ENCODE results near the gene CMTR1.
"Not testable (repeated sequence)": the region's sequence is repeated elsewhere in the genome, so short reads cannot be mapped to it uniquely, and the experiment has no call there.

The CMTR1 gene

DNA sequence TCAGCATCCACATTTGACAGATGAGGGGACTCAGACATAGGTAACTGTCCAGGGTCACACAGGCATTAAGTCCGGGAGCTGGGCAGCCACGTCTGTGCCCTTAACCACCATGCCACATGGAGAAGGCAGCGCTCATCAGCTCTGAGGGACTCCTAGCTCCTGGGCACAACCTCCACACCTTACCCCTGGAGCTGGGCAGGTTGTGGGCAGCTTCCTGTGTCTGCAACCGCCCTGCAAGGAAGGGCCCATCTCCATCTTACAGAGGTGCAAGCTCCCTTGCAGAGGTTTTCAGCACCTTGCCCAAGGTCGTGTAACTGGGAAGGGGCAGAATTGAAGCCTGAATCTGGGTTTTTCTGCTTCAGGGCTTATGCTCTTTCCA lies 58.8 kb downstream of the CMTR1 start:
- H3K9ac ChIP-seq (ENCODE audit: low read depth in 1 of 2, low read length in 2 of 2) = no peak overlapping the region
- no peaks in the 10 kb centered on the region for H3K27me3 ChIP-seq (ENCODE audit: control insufficient read depth in 2 of 2, insufficient read depth in 2 of 2, low read length in 2 of 2)
- H3K9me3 ChIP-seq (ENCODE audit: control insufficient read depth in 2 of 2, low read length in 2 of 2) = no peaks in the 10 kb centered on the region
- no peak overlapping the region for H3K27ac ChIP-seq (ENCODE audit: low read depth in 2 of 2, low read length in 2 of 2)
- H3K4me3 ChIP-seq (ENCODE audit: low read length in 2 of 2) = no peak overlapping the region
- peaks cover 0 to 2% of the 10 kb centered on the region in 2 donors for H3K36me3 ChIP-seq (ENCODE audit: control insufficient read depth in 2 of 2, insufficient read depth in 2 of 2, low read length in 2 of 2)
- H3K4me1 ChIP-seq (ENCODE audit: control insufficient read depth in 2 of 2, insufficient read depth in 2 of 2, low read length in 2 of 2) = no peaks in the 10 kb centered on the region

DNA sequence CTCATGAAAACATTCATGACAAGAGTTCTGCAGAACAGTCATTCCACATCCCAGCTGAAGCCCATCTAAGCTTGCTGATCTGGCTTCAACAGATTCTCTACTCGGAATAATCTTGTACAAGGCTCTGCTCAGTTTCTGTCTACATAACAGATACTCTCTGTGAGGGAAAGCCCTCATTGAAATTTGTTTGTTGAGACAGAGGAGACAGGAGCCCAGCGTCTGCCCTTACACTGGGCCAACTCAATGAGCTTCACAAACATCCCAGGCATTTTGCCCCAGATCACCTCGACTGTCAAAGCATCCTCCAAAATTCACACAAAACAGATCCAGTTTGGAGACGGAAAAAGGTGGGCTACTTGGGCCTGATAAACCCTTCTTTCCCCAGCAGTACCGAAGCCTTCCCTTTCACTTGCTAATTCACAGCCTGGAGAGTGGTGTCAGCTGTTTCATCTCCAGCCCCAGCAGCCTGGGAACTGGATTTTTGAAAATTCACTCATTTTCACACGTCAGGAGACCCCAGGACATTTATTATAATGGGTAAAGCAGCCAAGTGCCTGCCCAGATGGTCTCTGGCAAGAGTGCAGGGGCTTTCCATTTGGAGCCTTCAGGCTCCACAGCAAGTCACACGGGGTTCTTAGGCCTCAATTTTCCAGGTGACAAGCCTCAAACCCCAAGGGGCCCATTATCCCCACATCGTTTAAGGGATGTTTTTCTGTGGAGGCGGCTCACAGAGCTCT lies 59.4 kb downstream of the CMTR1 start:
- no peak overlapping the region for H3K27ac ChIP-seq (ENCODE audit: low read depth in 2 of 2, low read length in 2 of 2)
- H3K27me3 ChIP-seq (ENCODE audit: control insufficient read depth in 2 of 2, insufficient read depth in 2 of 2, low read length in 2 of 2) = no peaks in the 10 kb centered on the region
- no peaks in the 10 kb centered on the region for H3K4me1 ChIP-seq (ENCODE audit: control insufficient read depth in 2 of 2, insufficient read depth in 2 of 2, low read length in 2 of 2)
- H3K9ac ChIP-seq (ENCODE audit: low read depth in 1 of 2, low read length in 2 of 2) = no peak overlapping the region
- H3K9me3 ChIP-seq (ENCODE audit: control insufficient read depth in 2 of 2, low read length in 2 of 2) = no peaks in the 10 kb centered on the region
- H3K4me3 ChIP-seq (ENCODE audit: low read length in 2 of 2) = no peak overlapping the region
- H3K36me3 ChIP-seq (ENCODE audit: control insufficient read depth in 2 of 2, insufficient read depth in 2 of 2, low read length in 2 of 2) = peaks cover 0 to 2% of the 10 kb centered on the region in 2 donors

DNA sequence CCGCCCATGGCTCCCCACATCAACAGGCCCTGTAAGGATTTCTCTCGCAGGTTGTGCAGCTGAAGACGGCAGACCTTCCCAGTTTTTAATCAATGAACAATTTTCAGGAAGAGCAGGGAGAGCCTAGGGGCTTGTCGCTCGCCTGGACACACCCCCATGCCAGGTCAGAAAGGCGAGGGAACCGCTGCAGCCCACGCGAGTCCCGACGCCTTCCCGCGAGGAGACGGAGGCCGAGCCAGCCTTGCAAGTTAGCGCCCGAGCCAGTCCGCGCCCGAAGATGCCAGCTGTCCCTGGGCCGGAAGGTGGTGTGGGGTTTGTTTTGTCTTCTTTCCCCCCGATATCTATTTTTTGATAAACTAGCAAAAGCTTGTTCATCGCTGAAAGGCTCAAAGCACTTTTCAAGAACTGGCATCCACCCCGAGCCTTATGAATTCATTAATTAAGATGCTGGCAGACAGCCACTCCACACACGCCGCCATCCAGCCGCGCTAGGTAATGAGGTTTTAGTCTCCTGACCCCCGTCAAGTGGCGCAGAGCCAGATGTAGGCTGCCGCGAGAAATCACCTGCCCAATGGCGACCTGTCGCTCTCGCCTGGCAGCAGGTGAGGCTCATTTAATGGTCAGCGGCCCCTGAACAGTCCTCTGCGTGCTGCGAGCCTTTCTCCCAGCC lies 60.1 kb downstream of the CMTR1 start:
- Histone ChIP-seq H3K4me3 (ENCODE audit: low read length in 2 of 2) (no peak overlapping the region), H3K36me3 (ENCODE audit: control insufficient read depth in 2 of 2, insufficient read depth in 2 of 2, low read length in 2 of 2) (peaks cover 0 to 2% of the 10 kb centered on the region in 2 donors), H3K9ac (ENCODE audit: low read depth in 1 of 2, low read length in 2 of 2) (no peak overlapping the region), H3K9me3 (ENCODE audit: control insufficient read depth in 2 of 2, low read length in 2 of 2) (no peaks in the 10 kb centered on the region), H3K4me1 (ENCODE audit: control insufficient read depth in 2 of 2, insufficient read depth in 2 of 2, low read length in 2 of 2) (no peaks in the 10 kb centered on the region), H3K27me3 (ENCODE audit: control insufficient read depth in 2 of 2, insufficient read depth in 2 of 2, low read length in 2 of 2) (no peaks in the 10 kb centered on the region), H3K27ac (ENCODE audit: low read depth in 2 of 2, low read length in 2 of 2) (no peak overlapping the region)

DNA sequence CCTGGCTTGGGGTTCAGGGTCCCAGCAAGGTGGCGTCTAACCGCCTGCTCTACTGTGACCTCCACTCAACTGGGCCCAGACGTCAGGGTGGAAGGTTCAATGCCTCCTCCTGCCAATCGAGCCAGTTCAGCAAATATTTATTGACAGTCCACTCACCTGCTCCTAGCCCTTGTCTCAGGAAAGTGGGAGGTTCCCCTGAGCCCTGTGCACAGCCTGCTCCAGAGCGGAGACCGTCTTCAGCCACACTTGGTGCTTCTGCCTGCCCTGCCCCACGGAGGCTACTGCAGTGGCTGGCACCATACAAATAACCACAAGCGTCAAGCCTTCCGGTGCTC lies 60.6 kb downstream of the CMTR1 start:
- Histone ChIP-seq H3K27ac (ENCODE audit: low read depth in 2 of 2, low read length in 2 of 2) (no peak overlapping the region), H3K36me3 (ENCODE audit: control insufficient read depth in 2 of 2, insufficient read depth in 2 of 2, low read length in 2 of 2) (peaks cover 0 to 2% of the 10 kb centered on the region in 2 donors), H3K27me3 (ENCODE audit: control insufficient read depth in 2 of 2, insufficient read depth in 2 of 2, low read length in 2 of 2) (no peaks in the 10 kb centered on the region), H3K4me3 (ENCODE audit: low read length in 2 of 2) (no peak overlapping the region), H3K4me1 (ENCODE audit: control insufficient read depth in 2 of 2, insufficient read depth in 2 of 2, low read length in 2 of 2) (no peaks in the 10 kb centered on the region), H3K9ac (ENCODE audit: low read depth in 1 of 2, low read length in 2 of 2) (no peak overlapping the region), H3K9me3 (ENCODE audit: control insufficient read depth in 2 of 2, low read length in 2 of 2) (no peaks in the 10 kb centered on the region)

DNA sequence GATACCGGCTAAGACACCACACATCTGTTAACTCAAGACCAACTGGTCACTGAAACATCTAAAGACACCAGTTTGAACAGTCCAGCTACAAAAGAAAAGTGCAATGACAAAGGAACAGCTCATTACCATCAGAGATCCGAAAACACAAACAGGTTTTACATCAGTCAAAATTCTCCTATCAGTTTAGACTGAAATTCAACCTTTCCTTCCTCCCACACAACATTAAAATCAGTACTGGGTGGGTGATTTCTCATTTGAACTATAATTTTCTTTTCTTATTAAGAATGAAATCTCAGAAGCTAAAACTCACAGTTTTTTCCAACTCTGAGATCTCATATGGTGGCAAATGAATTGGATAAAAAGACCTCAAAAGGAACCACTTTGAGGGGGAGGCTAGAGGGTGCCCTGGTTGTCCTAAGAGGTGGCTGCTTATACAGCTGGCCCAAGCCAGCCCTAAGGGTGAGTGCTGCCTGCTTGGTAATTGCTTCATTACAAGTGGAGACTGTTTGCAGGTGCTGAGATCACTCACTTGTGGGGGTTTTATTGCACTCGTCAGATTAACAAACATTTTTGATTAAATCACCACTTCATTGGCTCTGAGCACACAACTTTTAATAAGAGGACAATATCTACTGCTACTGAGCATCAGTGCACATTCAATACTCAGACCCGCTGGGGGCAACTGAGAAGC lies 62.4 kb downstream of the CMTR1 start:
- Histone ChIP-seq H3K4me3 (ENCODE audit: low read length in 2 of 2) (no peak overlapping the region), H3K27me3 (ENCODE audit: control insufficient read depth in 2 of 2, insufficient read depth in 2 of 2, low read length in 2 of 2) (no peaks in the 10 kb centered on the region), H3K9ac (ENCODE audit: low read depth in 1 of 2, low read length in 2 of 2) (no peak overlapping the region), H3K4me1 (ENCODE audit: control insufficient read depth in 2 of 2, insufficient read depth in 2 of 2, low read length in 2 of 2) (peaks cover 3 to 7% of the 10 kb centered on the region in 2 donors), H3K36me3 (ENCODE audit: control insufficient read depth in 2 of 2, insufficient read depth in 2 of 2, low read length in 2 of 2) (peaks cover 0 to 2% of the 10 kb centered on the region in 2 donors), H3K27ac (ENCODE audit: low read depth in 2 of 2, low read length in 2 of 2) (no peak overlapping the region), H3K9me3 (ENCODE audit: control insufficient read depth in 2 of 2, low read length in 2 of 2) (no peaks in the 10 kb centered on the region)

DNA sequence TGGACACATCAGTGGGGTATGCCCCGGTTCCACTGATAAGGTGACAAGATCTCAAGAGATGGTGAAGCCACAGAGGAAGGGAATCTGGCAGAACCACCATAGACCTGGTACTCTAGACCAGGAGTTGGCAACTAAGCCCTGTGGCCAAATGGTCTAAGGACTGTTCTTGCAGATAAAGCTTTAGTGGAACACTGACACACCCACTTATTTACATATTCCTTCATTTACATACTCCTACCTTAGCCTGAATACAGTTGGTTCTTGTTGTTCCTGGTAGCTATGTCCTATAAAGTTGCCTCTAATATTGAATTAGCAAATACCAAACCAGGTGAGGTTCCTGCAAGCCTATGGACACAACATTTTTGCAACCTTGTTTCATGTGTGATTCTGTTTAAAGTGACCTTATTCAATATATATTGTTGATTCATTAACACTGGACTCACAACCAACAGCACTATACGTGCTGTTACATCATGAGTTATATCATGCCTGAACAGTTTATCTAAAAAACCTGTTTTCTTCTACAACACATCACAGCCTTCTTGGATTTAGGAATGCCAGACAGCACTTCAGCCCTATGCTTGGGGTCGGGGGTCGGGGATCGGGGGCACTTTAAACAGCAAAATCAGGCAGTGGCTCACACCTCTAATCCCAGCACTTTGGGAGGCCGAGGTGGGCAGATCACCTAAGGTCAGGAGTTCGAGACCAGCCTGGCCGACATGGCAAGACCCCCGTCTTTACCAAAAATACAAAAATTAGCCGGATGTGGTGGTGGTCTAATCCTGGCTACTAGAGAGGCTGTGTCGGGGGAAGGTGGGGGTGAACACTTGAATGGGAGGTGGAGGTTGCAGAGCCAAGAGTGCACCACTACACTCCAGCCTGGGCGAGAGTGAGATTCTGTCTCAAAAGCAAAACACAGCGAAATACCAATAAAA lies 64.2 kb downstream of the CMTR1 start:
- H3K27me3 ChIP-seq (ENCODE audit: control insufficient read depth in 2 of 2, insufficient read depth in 2 of 2, low read length in 2 of 2) = no peaks in the 10 kb centered on the region

DNA sequence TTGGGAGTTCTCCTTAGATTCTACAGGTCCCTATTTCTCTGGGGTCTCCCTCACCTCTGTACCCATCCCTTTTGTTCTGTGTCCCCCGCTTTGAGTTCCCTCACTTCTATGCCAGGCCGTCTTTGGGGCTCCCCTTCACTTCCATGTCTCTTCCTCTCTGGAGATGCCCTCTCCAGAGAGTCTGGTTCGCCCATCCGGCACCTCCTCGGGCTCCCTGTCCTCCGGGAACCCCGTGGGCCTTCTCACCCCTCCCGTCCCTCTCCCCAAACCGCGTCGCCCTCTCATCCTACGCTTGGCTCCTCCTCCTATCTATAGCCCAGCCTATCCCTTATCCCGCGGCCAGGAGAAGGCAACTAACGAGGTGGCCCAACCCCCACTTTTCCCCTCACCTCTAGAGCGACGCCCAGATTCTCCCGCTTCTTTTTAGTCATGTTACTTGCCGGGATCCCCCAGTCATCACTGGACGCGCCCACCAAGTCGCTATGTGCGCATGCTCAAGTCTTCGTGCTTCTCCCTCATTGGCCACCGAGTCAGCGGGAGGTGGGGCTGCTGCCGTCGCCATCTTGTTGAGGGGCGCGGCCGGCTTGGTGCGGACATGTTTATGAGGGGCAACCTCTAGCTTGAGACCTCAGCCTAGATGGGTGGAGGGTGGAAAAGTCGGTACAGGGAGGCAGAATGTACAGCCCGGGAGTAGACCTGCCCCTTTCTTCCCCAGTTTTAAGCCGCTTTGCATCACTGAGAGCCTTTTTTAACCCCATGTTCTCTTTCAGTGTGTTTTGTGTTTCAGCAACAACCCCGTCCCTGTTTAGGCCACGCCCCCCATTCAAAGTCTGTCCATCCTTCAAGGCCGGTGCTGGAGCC lies 66.6 kb downstream of the CMTR1 start, which contains the start of gene CCDC167:
CCDC167 (minus strand) TSS at position 461 of the 861 bp plus-strand sequence; CDS start at position 431, 30 bp downstream.
- peaks cover 0 to 2% of the 10 kb centered on the region in 2 donors for H3K36me3 ChIP-seq (ENCODE audit: control insufficient read depth in 2 of 2, insufficient read depth in 2 of 2, low read length in 2 of 2)
- H3K9ac ChIP-seq (ENCODE audit: low read depth in 1 of 2, low read length in 2 of 2) = peak within 1 kb of the TSS; percentile 73 to 82
- H3K27me3 ChIP-seq (ENCODE audit: control insufficient read depth in 2 of 2, insufficient read depth in 2 of 2, low read length in 2 of 2) = no peaks in the 10 kb centered on the region
- H3K4me3 ChIP-seq (ENCODE audit: low read length in 2 of 2) = peak within 1 kb of the TSS; percentile 81 to 90
- peaks cover 5 to 7% of the 10 kb centered on the region in 2 donors for H3K4me1 ChIP-seq (ENCODE audit: control insufficient read depth in 2 of 2, insufficient read depth in 2 of 2, low read length in 2 of 2)
- no peaks in the 10 kb centered on the region for H3K9me3 ChIP-seq (ENCODE audit: control insufficient read depth in 2 of 2, low read length in 2 of 2)
- peak within 1 kb of the TSS; percentile 2 to 13 for H3K27ac ChIP-seq (ENCODE audit: low read depth in 2 of 2, low read length in 2 of 2)

More for the DNA sequence above, 64.2 kb downstream of the CMTR1 start:
- H3K9me3 ChIP-seq (ENCODE audit: control insufficient read depth in 2 of 2, low read length in 2 of 2) = no peaks in the 10 kb centered on the region
- H3K36me3 ChIP-seq (ENCODE audit: control insufficient read depth in 2 of 2, insufficient read depth in 2 of 2, low read length in 2 of 2) = peaks cover 0 to 2% of the 10 kb centered on the region in 2 donors
- peaks cover 3 to 7% of the 10 kb centered on the region in 2 donors for H3K4me1 ChIP-seq (ENCODE audit: control insufficient read depth in 2 of 2, insufficient read depth in 2 of 2, low read length in 2 of 2)
- H3K9ac ChIP-seq (ENCODE audit: low read depth in 1 of 2, low read length in 2 of 2) = no peak overlapping the region
- H3K4me3 ChIP-seq (ENCODE audit: low read length in 2 of 2) = no peak overlapping the region
- H3K27ac ChIP-seq (ENCODE audit: low read depth in 2 of 2, low read length in 2 of 2) = no peak overlapping the region

DNA sequence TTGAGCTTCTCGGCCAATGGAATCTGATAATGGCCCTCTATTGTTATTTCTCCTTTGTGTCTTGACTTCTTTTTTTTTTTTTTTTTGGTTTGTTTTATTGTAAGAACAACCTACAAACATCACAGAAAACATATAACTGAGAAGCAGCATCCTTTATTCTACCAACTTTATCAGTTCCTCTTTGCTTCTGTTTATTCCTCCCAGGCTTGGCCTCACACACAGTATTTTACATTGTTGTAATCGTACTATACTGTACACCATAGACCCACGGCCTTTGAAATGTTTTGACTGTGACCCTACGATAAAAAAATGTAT lies 67.2 kb downstream of the CMTR1 start:
- Histone ChIP-seq H3K36me3 (ENCODE audit: control insufficient read depth in 2 of 2, insufficient read depth in 2 of 2, low read length in 2 of 2) (peaks cover 0 to 2% of the 10 kb centered on the region in 2 donors), H3K4me1 (ENCODE audit: control insufficient read depth in 2 of 2, insufficient read depth in 2 of 2, low read length in 2 of 2) (peaks cover 5 to 7% of the 10 kb centered on the region in 2 donors), H3K4me3 (ENCODE audit: low read length in 2 of 2) (peak overlapping the region; percentile 81 to 90), H3K27ac (ENCODE audit: low read depth in 2 of 2, low read length in 2 of 2) (no peak overlapping the region), H3K27me3 (ENCODE audit: control insufficient read depth in 2 of 2, insufficient read depth in 2 of 2, low read length in 2 of 2) (no peaks in the 10 kb centered on the region), H3K9ac (ENCODE audit: low read depth in 1 of 2, low read length in 2 of 2) (no peak overlapping the region), H3K9me3 (ENCODE audit: control insufficient read depth in 2 of 2, low read length in 2 of 2) (no peaks in the 10 kb centered on the region)

DNA sequence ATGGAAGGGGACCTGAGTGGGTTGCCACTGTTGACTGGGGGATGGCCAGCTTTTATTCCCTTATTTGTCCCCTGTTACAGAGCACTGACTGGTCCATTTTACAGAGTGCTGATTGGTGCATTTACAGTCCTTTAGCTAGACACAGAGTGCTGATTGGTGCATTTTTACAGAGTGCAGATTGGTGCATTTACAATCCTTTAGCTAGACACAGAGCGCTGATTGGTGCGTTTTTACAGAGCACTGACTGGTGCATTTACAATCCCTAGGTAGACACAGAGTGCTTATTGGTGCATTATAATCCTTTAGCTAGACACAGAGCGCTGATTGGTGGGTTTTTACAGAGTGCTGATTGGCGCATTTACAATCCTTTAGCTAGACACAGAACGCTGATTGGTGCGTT lies 67.9 kb downstream of the CMTR1 start:
- not testable (repeated sequence) for H3K9me3 ChIP-seq (ENCODE audit: control insufficient read depth in 2 of 2, low read length in 2 of 2); H3K27me3 ChIP-seq (ENCODE audit: control insufficient read depth in 2 of 2, insufficient read depth in 2 of 2, low read length in 2 of 2); H3K4me1 ChIP-seq (ENCODE audit: control insufficient read depth in 2 of 2, insufficient read depth in 2 of 2, low read length in 2 of 2); H3K9ac ChIP-seq (ENCODE audit: low read depth in 1 of 2, low read length in 2 of 2); H3K4me3 ChIP-seq (ENCODE audit: low read length in 2 of 2); H3K27ac ChIP-seq (ENCODE audit: low read depth in 2 of 2, low read length in 2 of 2); H3K36me3 ChIP-seq (ENCODE audit: control insufficient read depth in 2 of 2, insufficient read depth in 2 of 2, low read length in 2 of 2)
